Measurements from ENCODE around the gene THBS4.
A peak's percentile ranks its signal among the peaks of the same experiment; 100 is the strongest.

The THBS4 gene

DNA sequence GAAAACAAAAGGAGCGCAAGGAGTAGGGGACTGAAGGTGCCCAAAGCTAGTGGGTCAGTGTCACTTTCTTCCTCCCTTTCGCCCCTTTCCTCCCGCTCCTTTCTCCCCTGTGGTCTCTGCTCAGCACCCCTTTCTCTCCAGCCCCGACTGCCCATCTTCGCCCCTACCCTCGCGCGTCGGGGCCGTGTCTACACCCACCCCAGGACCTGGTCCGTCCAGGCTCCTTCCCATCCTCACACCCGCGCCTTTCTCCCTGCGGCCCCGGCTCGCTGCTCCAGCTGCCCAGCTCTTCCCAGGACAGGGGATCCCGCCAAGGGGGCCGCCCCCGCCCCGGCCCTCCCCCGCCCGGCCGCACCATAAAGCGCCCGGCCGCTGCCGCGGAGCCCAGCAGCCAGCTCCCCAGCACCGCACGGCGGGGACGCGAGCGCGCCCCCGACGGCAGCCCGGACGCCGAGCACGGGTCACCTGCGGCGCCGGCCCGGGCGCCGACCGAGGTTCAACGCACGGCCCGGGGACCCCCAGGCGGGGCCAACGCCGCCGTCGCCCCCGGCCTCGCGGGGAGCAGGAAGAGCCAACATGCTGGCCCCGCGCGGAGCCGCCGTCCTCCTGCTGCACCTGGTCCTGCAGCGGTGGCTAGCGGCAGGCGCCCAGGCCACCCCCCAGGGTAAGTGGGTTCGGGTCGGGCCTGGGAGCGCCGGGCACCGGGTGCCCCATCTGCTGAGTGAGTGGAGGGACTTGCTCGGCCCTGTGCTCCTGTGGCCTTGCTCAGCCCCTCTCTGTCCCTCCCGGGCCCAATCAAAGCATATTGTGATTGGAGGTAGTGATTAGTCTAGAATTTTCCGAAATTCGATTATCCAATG lies at the start of gene THBS4:
TSS of gene THBS4 (plus strand) at position 387 of the 860 bp plus-strand sequence. CDS start at position 577, 190 bp downstream.
- no peak for DNase-seq (ENCODE audit: low read depth in 2 of 2)

DNA sequence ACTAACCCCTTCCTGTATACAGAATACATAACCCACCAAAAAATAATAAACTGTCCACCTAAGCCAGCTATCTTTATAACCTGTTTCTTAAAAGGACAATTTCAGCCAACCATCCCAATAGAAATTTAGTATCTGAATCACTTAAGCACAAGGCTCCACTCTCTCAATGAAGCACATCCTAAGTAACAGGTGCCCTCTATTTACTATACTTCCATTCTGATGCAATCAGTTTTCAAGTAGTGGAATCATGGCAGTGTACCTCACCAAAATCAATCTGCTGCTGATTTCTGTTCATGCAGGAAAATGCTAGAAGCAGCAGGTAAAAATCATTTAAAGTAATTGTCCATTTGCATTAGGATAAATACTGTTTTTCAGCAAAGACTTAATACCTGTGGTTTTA lies 48.9 kb upstream of the THBS4 start:
- DNase-seq (ENCODE audit: low read depth in 2 of 2), result no peak

DNA sequence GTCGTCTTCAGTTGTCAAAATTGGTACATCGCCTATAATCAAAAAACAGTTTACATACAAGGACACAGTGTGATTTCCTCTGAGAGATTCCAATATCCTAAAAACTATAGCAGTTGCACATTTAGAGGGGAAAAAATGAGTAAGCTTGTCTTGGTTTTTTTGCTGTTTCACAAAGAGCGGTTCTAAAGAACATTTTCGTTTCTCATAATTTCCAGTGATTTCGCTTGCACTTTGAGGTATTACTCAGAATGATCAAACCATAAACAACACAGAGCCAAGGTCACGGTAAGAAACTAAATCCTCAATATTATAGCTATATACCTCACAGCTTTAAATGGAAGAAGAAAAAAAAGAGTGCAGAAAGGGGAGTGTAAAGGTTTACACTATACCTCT lies 44.9 kb upstream of the THBS4 start:
- DNase-seq (ENCODE audit: low read depth in 2 of 2), result no peak

DNA sequence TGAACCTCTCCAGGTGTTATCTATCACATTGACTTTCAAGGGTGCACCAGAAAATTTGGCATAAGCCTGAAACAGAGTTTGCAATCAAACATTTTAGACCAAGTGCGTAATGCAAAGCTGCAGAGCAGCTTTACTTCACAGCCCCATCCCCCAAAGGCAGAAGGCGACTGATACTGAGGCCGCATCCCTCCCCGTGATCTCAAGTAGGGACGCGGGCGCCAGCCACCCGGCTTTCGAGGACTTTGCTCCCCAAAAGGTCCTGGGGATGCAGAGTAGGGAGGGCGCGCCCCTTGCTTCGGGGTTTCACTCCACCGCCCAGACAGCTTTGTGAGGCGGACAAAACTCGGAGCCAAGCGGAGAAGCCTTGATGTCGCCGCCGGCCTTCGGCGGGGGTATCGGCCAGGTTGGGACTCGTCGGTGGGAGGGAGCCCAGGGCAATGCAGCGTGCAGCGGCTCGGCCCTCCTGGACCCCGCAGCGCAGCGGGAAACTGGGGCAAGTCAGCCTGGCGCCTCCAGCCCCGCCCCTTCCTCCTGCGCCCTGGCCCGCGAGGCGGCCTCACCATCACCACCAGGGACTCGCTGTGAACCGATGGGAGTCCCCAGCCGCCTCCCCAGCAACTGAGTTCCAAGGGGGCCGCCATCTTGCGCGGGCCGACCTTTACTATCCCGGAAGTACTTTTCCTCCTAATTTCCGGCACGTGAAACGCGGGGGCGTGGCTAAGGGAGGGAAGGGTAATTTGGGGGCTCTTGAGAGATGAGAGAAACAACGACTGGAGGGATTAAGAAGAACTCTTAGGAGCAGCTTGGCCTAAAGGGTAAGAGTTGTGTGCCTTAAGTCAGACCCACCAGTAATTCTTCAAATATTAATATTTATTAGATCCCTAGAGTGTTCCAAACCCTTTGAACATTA lies 44.3 kb upstream of the THBS4 start, which contains the start of gene MTX3:
TSS of gene MTX3 (minus strand) at position 665 of the 910 bp plus-strand sequence. CDS start at position 641, 24 bp downstream.
- peak; percentile 84 to 86 for DNase-seq (ENCODE audit: low read depth in 2 of 2)

DNA sequence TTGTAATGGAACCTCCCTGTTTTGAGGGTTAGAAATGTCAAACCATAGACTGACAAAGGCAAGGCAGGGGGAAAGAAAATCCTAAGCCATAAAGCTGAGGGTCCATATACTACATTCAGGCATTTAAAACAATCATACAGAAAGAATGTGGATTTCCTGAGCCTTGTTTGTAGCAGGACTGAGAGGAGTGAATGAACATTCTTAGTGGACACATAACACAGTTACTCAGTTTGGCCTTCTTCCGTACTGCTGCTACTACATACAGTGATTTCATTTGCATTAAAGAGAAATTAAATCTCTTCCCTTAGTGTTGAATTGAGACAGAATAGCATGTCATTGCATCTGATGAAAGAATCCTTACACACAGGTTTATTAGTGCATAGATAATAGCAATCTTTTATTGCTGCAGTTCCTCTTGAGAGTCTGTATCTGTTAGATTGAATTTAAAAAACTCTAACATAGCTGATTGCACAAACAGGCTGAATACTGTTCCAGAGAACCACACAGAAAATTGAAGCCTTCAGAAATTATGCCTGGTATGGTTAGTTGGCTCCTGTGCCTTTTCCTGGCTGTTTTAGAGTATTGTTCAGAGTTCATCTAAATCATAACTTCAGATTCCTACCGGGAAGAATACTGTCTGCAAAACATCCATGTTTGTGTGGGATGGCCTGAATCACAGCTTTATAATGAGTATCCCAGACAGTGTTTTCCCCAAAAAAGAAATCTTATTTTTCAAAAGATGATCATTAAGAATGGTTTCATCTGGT lies 42.1 kb upstream of the THBS4 start:
- no peak for DNase-seq (ENCODE audit: low read depth in 2 of 2)

DNA sequence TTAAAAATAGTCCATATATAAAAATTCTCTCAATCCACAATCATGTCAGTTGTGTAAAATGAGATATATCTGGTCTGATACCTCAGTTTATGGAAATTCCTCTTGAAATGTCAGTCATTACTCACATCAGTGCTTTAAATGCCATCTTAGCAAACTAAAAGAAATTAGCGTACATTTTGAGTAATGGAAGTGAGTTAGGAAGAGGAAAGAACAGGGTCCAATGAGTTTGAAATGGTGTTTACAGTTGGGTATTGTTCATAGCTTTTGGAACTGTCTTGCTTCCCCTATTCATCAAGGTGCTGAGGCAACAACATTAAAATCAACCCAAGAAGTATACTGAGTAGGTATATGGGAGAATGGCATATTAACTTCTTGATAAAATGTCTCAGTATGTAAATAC lies 35.4 kb upstream of the THBS4 start:
- no peak for DNase-seq (ENCODE audit: low read depth in 2 of 2)

- DNase-seq (ENCODE audit: low read depth in 2 of 2), result no peak
Observed at GRCh38 chr5:80002677-80003076, 32.5 kb upstream of the THBS4 start.

DNA sequence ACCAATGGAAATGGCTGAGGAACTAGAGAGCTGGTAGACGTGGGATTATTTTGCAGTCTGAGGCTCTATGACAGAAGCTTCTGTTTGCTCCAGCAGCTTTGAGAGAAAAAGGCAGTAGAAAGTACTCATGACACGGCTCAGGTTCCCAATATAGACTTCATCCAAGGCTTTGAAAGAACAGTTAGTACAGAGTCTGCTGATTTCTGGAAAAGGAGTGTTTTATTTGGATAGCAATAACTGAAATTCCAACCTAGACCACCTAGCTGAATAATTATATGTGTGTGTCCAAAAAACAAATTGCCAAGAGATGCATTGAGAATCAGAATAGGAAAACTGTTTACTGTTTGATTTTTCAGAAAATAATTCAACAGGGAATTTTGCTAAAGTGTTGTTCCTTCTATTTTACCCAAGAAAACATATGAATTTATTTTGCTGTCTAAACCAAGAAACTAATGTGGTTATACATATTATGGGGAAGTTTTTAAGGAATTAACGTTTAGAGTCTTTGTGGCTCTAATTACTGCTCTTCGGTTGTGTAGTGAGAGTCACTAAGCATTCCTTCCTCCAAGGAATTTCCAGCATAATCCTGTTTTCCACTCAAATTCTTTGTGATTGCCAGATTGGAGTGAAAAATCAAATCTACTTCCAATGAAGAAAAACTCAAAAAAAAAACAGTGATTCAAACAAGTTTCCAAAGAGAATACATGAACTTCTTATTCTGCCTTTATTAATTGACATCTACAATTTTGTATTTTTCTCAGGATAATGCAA lies 26.0 kb upstream of the THBS4 start:
- DNase-seq (ENCODE audit: low read depth in 2 of 2), result no peak

GRCh38 chr5:80010754-80011392 lies 24.3 kb upstream of the THBS4 start:
- no peak for DNase-seq (ENCODE audit: low read depth in 2 of 2)

DNA sequence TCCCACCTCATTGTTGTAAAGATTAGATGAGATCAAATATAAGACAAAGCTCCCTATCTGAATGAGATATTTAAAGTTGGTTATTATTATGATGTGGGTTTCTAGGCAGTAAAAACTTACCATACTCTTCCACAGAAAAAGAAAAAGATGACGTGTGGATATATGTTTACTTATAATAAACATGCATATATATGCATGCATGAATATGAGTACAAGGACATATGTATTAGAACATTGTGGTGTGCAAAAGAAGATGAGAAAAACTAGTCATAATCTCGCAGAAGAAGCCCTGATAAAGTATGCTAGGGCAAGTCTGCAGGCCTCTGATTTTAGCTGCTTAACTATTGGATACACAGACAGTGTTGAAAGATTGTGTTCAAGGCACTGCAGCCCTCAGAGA lies 10.1 kb upstream of the THBS4 start:
- DNase-seq (ENCODE audit: low read depth in 2 of 2), result no peak

DNA sequence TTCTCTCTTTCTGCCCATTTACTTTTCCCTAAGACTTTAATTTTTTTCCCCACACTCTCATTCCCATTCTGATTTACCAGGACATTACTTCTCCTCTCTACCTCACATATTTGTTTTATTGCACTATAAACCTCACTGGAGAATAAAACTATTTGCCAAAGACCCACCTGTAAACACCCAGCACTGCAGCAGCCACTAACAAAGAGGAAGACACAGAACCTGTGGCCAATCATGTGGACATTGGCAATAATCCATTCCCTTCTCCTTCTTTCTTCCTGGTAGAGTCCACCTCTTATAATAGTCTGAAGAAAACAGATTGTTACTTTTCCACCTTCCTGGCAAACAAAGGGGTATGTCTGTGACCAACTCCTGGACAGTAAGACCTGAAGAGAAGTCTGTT lies 8.3 kb upstream of the THBS4 start:
- DNase-seq (ENCODE audit: low read depth in 2 of 2), result no peak

DNA sequence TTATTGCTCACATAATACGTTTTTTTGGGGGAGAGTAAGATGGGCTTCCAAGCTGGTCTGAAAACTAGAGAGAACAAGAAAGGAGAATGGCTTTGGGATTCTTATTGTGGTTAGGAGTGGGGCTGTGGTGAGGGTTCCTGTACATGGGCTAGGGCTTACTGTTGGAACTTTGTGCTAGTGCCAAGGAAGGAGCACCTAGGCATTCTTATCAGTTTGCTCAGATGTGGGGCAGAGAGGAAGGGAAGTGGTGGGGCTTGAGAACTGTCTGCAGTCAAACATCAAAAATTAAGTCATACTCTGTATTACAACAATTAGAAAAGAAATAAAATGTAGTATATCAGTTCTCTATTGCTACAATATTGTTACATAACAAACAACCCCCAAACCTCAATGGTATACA lies 4.0 kb upstream of the THBS4 start:
- no peak for DNase-seq (ENCODE audit: low read depth in 2 of 2)

DNA sequence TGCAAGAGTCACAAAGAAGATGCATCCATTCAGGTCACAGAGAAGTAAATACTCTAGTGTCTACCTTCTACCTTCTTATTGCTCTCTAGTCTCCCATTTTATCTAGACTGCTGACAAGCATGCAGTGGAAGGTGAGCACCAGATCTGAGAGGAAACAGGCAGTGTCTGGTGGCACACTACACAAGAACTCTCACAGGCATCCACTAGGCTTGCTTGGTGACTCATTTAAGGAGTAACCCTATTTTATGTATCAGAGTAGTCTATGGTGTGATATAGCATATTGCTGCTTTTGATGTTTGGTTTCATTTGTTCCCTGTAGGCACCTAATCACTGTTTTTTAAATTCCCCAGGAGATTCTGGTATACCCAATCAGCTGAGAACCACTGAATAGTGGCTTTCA lies 1.6 kb upstream of the THBS4 start:
- DNase-seq (ENCODE audit: low read depth in 2 of 2), result no peak

DNA sequence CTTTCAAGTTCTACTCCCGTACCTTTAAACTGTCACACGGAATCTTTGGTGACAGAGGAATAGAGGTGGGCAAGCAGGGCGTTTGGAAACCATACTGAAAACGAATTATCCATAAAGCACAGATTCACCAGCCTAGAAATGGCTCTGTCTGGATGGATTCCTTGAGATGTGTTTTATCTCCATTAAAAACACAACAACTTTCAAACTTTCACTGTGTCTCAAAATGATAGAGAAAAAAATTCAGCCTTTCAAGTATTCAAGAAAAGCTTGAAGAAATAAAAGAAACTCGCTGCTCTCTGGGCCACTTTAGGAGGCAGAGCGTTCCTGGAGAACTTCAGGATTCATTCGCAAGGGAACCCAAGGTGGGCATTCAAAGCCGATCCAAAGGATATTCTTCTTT lies 589 bp upstream of the THBS4 start:
- no peak for DNase-seq (ENCODE audit: low read depth in 2 of 2)

GRCh38 chr5:80035839-80036238 lies 691 bp downstream of the THBS4 start:
- no peak for DNase-seq (ENCODE audit: low read depth in 2 of 2)

- DNase-seq (ENCODE audit: low read depth in 2 of 2), result no peak
Observed at GRCh38 chr5:80036615-80037014, 1.5 kb downstream of the THBS4 start.

DNA sequence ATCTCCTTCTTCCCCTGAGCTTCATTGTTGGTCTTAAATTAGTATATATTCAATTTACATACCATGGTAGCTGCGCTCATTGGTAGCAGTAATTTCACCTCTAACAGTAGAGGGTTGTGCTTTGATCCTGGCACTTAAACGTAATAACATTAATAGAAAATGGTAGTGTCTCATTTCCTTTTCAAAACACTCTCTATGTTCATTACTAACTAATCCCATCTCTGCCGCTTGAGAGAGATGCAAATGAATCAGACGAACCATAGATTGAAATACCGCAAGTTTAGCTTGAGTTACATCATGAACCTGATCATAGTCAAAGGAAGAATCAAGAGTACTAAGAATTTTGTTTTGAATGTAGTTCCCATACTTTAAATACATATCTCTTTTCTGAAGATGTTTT lies 2.2 kb downstream of the THBS4 start:
- DNase-seq (ENCODE audit: low read depth in 2 of 2), result no peak

- DNase-seq (ENCODE audit: low read depth in 2 of 2), result no peak
Observed at GRCh38 chr5:80039650-80040049, 4.5 kb downstream of the THBS4 start.

GRCh38 chr5:80041527-80041926 lies 6.4 kb downstream of the THBS4 start:
- no peak for DNase-seq (ENCODE audit: low read depth in 2 of 2)

DNA sequence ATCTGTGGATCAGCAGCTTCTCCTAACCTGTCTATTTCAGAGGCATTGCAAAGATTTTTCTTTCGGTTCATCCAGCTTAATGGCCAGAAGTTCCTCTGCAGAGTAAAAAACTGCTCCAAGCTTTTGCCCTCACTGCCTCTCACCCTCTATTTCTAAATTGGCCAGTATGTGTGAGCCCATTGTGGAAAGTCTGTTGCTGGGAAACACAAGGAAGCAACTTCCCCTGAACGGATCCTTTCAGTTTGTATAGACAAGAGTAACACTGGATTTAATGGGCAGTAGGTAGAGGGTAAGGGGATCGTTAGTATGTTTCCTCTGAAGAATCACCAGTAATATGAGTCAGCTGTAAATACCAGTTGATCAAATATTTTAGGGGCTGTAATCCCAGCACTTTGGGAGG lies 7.2 kb downstream of the THBS4 start:
- DNase-seq (ENCODE audit: low read depth in 2 of 2), result no peak

DNA sequence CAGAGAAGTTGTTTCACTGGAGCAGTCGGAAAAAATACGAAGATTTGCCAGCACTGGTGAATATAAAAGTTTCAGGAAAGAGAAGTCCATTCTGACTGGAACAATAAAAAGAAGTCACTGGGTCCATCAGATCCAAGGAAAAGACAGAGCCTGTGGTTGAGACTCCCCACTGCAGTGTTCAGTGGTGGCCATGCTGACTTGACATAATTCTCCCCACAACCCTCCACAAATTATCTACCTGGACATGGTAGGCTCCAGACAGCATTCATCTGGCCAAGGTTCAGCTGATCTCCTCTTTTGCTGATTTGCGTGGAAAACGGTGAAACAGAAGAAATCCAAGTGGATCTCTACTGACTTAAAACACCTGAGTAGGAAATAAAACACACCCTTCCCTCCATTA lies 8.0 kb downstream of the THBS4 start:
- no peak for DNase-seq (ENCODE audit: low read depth in 2 of 2)
